Esophagus squamous epithelium (tissue), 5 donors: Measurements from ENCODE around the gene TCF19. TPM values are rescaled to one million over a fixed set of nuclear protein-coding genes. Genes with fewer than 3 reads are reported as not detected.

Source experiments
- DNase-seq: peaks from one replicate; lab custom pipeline; 2025; lab: John Stamatoyannopoulos, UW
- H3K27ac ChIP-seq, 4 donors: fragments of 200-600 bp; sonication (generic); one replicate each; pipeline ENCODE4 v1.5.1; 2016 to 2019; ENCODE audit warnings: mild to moderate bottlenecking in 1 of 4
- H3K27me3 ChIP-seq, 4 donors: fragments of 200-600 bp; sonication (generic); 1 replicate in 3 of 4; 2 replicates in 1 of 4; pipeline versions ENCODE4 v1.5.1 to v1.6.0; 2017 to 2021; ENCODE audit warnings: antibody characterized with exemption in 1 of 4
- H3K36me3 ChIP-seq, 3 donors: fragments of 200-600 bp; sonication (generic); one replicate each; pipeline ENCODE4 v1.5.1; 2016 to 2019
- H3K4me1 ChIP-seq, 3 donors: fragments of 200-600 bp; sonication (generic); one replicate each; pipeline ENCODE4 v1.5.1; 2017 to 2019
- H3K4me3 ChIP-seq, 4 donors: fragments of 200-600 bp; sonication (generic); 1 replicate in 3 of 4; 2 replicates in 1 of 4; pipeline ENCODE4 v1.5.1; 2016 to 2019; ENCODE audit warnings: mild to moderate bottlenecking in 2 of 4, moderate library complexity in 1 of 4
- H3K9me3 ChIP-seq, 3 donors: fragments of 200-600 bp; sonication (generic); one replicate each; pipeline ENCODE4 v1.5.1; 2016 to 2019
- CTCF ChIP-seq, 6 experiments: fragments of 450-650 bp in 4 of 6; fragments of 200-600 bp in 2 of 6; sonication (generic) in 2 of 6; IDR thresholded peaks; one replicate each; pipeline ENCODE4 v1.5.1; 2016 to 2019; ENCODE audit warnings: antibody characterized with exemption in 6 of 6, mild to moderate bottlenecking in 4 of 6, moderate library complexity in 4 of 6
- POLR2A ChIP-seq, 4 donors: fragments of 450-650 bp; IDR thresholded peaks; one replicate each; pipeline ENCODE4 v1.6.1; 2017; ENCODE audit warnings: antibody characterized with exemption in 4 of 4, mild to moderate bottlenecking in 4 of 4, moderate library complexity in 3 of 4
- WGBS, 2 donors: methylation state at CpG; one replicate each; pipeline ENCODE4 v1.1.5; 2018; 5-methylcytosine and 5-hydroxymethylcytosine counted together
- intact Hi-C: fragments of 100-400 bp; cut with DNase I; formaldehyde crosslinking; loops from one replicate; pipeline ENCODE4 v1.15.0; 2022
- total RNA-seq, 4 donors: library from RNA; depleted of rRNA; stranded (reverse); fragments of >200 nt; gene quantifications; one replicate each; pipeline ENCODE4 v1.1.0, GENCODE V29; 2016
- donor health status: DM: yes; HTN: yes; CAD: no.

Gene TCF19
- total RNA-seq, 4 donors from 2014 or later: 12.2 to 17.2 (median 16.6) TPM

GRCh38 chr6:31154436-31154835, 4.0 kb upstream of the TCF19 start:
- H3K4me3 ChIP-seq: no peak overlapping the region
- no peaks in the 10 kb centered on the region for H3K9me3 ChIP-seq
- 85 to 91% methylated on average over 4 to 11 of the region's 15 CpGs for WGBS, 2 donors
- TF ChIP-seq CTCF (IDR thresholded peaks at IDR 0.05): no peak
- TF ChIP-seq POLR2A (IDR thresholded peaks at IDR 0.05): no peak
- no peaks in the 10 kb centered on the region for H3K27me3 ChIP-seq
- H3K36me3 ChIP-seq: peaks cover 4 to 60% (median 20%) of the 10 kb centered on the region in 3 donors
- peaks cover 8 to 26% (median 12%) of the 10 kb centered on the region in 3 donors for H3K4me1 ChIP-seq
- H3K27ac ChIP-seq: no peak overlapping the region
- DNase-seq: no peak
- intact Hi-C loops: no loop called here

- intact Hi-C loops: no loop called here
- no peaks in the 10 kb centered on the region for H3K9me3 ChIP-seq
- H3K36me3 ChIP-seq: peaks cover 4 to 43% (median 12%) of the 10 kb centered on the region in 3 donors
- whole genome bisulfite sequencing, 2 donors: 94 to 96% methylated on average over 6 of the region's 7 CpGs
- H3K4me1 ChIP-seq: peaks cover 10 to 40% (median 16%) of the 10 kb centered on the region in 3 donors
- H3K4me3 ChIP-seq: no peak overlapping the region
- no peak overlapping the region for H3K27ac ChIP-seq
- H3K27me3 ChIP-seq: no peaks in the 10 kb centered on the region
- no peak for DNase-seq
- TF ChIP-seq POLR2A (IDR thresholded peaks at IDR 0.05) (no peak), CTCF (IDR thresholded peaks at IDR 0.05) (no peak)
Observed at GRCh38 chr6:31156641-31157040, 1.7 kb upstream of the TCF19 start.

GRCh38 chr6:31157513-31158139, 763 bp upstream of the TCF19 start, which contains the start of gene CCHCR1:
Gene CCHCR1 (minus strand): TSS chr6:31157802. CDS start chr6:31157600, 202 bp downstream.
- Histone ChIP-seq H3K27me3 (no peaks in the 10 kb centered on the region), H3K9me3 (no peaks in the 10 kb centered on the region), H3K36me3 (peaks cover 4 to 50% (median 12%) of the 10 kb centered on the region in 3 donors), H3K27ac (peak within 1 kb of the TSS; percentile 85 to 91 (median 86)), H3K4me1 (peaks cover 10 to 40% (median 16%) of the 10 kb centered on the region in 3 donors), H3K4me3 (peak within 1 kb of the TSS; percentile 58 to 86 (median 75))
- no peak for DNase-seq
- WGBS, 2 donors: 4% methylated on average over 13 of the region's 14 CpGs
- intact Hi-C loops: no loop called here
- TF ChIP-seq CTCF (IDR thresholded peaks at IDR 0.05): no peak
- no peak for TF ChIP-seq POLR2A (IDR thresholded peaks at IDR 0.05)

- Histone ChIP-seq H3K4me3 (peak overlapping the region; percentile 58 to 86 (median 75)), H3K4me1 (peaks cover 10 to 40% (median 16%) of the 10 kb centered on the region in 3 donors), H3K36me3 (peaks cover 4 to 48% (median 4%) of the 10 kb centered on the region in 3 donors), H3K27me3 (no peaks in the 10 kb centered on the region), H3K27ac (peak overlapping the region; percentile 71 to 91 (median 86)), H3K9me3 (no peaks in the 10 kb centered on the region)
- TF ChIP-seq POLR2A (IDR thresholded peaks at IDR 0.05) (peak in 1 of 4 donors; percentile 0), CTCF (IDR thresholded peaks at IDR 0.05) (no peak)
- 2 to 3% methylated on average over 18 to 22 of the region's 35 CpGs for WGBS, 2 donors
- no peak for DNase-seq
- intact Hi-C loops: no loop called here
Observed at GRCh38 chr6:31158863-31159855, 770 bp downstream of the TCF19 start.
